ENCODE measurements around the gene ATP8B3. TPM values are rescaled to one million over a fixed set of nuclear protein-coding genes. Genes with fewer than 3 reads are reported as not detected.

ATP8B3 gene
- total RNA-seq, 1 donor from 2014 or later: 3.0 TPM

- no peaks in the 10 kb centered on the region for H3K4me1 ChIP-seq (ENCODE audit: insufficient read depth, low read length)
- H3K27ac ChIP-seq (ENCODE audit: low read depth, low read length): no peak overlapping the region
- peak; percentile 93 for TF ChIP-seq EZH2 (IDR thresholded peaks at IDR 0.05; ENCODE audit: insufficient read depth, low read length)
- TF ChIP-seq, protein P1, sequence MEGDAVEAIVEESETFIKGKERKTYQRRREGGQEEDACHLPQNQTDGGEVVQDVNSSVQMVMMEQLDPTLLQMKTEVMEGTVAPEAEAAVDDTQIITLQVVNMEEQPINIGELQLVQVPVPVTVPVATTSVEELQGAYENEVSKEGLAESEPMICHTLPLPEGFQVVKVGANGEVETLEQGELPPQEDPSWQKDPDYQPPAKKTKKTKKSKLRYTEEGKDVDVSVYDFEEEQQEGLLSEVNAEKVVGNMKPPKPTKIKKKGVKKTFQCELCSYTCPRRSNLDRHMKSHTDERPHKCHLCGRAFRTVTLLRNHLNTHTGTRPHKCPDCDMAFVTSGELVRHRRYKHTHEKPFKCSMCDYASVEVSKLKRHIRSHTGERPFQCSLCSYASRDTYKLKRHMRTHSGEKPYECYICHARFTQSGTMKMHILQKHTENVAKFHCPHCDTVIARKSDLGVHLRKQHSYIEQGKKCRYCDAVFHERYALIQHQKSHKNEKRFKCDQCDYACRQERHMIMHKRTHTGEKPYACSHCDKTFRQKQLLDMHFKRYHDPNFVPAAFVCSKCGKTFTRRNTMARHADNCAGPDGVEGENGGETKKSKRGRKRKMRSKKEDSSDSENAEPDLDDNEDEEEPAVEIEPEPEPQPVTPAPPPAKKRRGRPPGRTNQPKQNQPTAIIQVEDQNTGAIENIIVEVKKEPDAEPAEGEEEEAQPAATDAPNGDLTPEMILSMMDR (IDR thresholded peaks at IDR 0.05; ENCODE audit: insufficient read depth, low read depth, low read length): no peak
- peaks cover 60% of the 10 kb centered on the region for H3K27me3 ChIP-seq (ENCODE audit: insufficient read depth, low read length)
- Mint-ChIP-seq H3K4me1 (ENCODE audit: low read depth, unreplicated experiment) (no peaks in the 10 kb centered on the region), H3K4me3 (ENCODE audit: unreplicated experiment) (no peak overlapping the region), H3K27me3 (ENCODE audit: low read depth, unreplicated experiment) (peaks cover 65% of the 10 kb centered on the region), H3K9me3 (ENCODE audit: unreplicated experiment) (peaks cover 9% of the 10 kb centered on the region), H3K27ac (ENCODE audit: unreplicated experiment) (no peak overlapping the region), H3K36me3 (ENCODE audit: low read depth, unreplicated experiment) (no peaks in the 10 kb centered on the region)
- H2AFZ ChIP-seq (ENCODE audit: low read depth, low read length): no peak overlapping the region
- no peak for FAIRE-seq
- peaks cover 8% of the 10 kb centered on the region for H4K20me1 ChIP-seq (ENCODE audit: insufficient read depth, low read length)
- H3K9ac ChIP-seq (ENCODE audit: low read length): no peak overlapping the region
- peaks cover 5% of the 10 kb centered on the region for H3K9me3 ChIP-seq (ENCODE audit: insufficient read depth, low read depth, low read length)
- H3K4me2 ChIP-seq (ENCODE audit: low read length): no peak overlapping the region
- DNase-seq (ENCODE audit: low read depth): no peak
- H3K4me3 ChIP-seq (ENCODE audit: insufficient read depth, low read depth, low read length): no peak overlapping the region
- H3K79me2 ChIP-seq (ENCODE audit: insufficient read depth, low read length): no peaks in the 10 kb centered on the region
- no peaks in the 10 kb centered on the region for H3K36me3 ChIP-seq (ENCODE audit: insufficient read depth, low read length)
Observed at GRCh38 chr19:1765904-1766799, 45.9 kb downstream of the ATP8B3 start.

DNA sequence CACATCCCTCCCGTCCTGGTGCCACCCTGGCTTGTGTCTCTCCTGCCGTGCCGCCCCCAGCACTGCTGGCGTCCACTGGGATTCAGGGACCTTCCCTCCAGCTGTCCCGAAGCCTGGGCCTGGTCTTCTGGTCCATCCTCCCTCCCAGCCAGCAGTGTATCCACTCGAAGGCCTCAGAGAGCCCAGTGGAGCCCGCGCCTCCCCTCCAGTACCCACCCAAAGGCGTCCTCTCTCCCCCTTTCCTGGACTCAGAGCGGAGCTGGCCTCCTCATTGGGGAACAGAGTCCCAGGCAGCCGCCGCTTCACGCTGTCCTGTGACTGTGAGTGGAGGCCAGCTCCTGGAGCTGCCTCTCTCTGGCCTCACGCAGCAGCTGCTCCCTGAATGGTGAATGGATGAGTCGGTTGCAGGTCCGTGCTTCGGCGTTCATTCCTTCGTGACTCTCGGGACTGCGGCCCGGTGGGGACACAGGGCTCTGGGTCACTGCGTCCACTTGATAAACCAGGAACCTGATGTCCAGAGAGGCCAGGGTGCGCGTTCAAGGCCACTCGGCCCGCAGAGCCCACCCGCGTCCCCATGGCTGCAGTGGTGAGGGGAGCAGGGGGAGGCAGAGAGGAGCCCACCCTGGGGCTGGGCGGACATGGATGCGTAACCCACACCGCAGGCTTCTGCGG lies 46.7 kb downstream of the ATP8B3 start:
- no peaks in the 10 kb centered on the region for H3K4me1 Mint-ChIP-seq (ENCODE audit: low read depth, unreplicated experiment)
- H3K27me3 Mint-ChIP-seq (ENCODE audit: low read depth, unreplicated experiment): peaks cover 66% of the 10 kb centered on the region
- H3K9me3 Mint-ChIP-seq (ENCODE audit: unreplicated experiment): peaks cover 5% of the 10 kb centered on the region
- no peak overlapping the region for H3K4me3 Mint-ChIP-seq (ENCODE audit: unreplicated experiment)
- Histone ChIP-seq H3K9ac (ENCODE audit: low read length) (no peak overlapping the region), H3K79me2 (ENCODE audit: insufficient read depth, low read length) (no peaks in the 10 kb centered on the region), H3K36me3 (ENCODE audit: insufficient read depth, low read length) (no peaks in the 10 kb centered on the region), H2AFZ (ENCODE audit: low read depth, low read length) (no peak overlapping the region), H3K4me2 (ENCODE audit: low read length) (no peak overlapping the region), H3K27me3 (ENCODE audit: insufficient read depth, low read length) (peaks cover 62% of the 10 kb centered on the region), H3K4me3 (ENCODE audit: insufficient read depth, low read depth, low read length) (no peak overlapping the region), H3K4me1 (ENCODE audit: insufficient read depth, low read length) (no peaks in the 10 kb centered on the region), H4K20me1 (ENCODE audit: insufficient read depth, low read length) (peaks cover 8% of the 10 kb centered on the region), H3K27ac (ENCODE audit: low read depth, low read length) (no peak overlapping the region), H3K9me3 (ENCODE audit: insufficient read depth, low read depth, low read length) (no peaks in the 10 kb centered on the region)
- no peak overlapping the region for H3K27ac Mint-ChIP-seq (ENCODE audit: unreplicated experiment)
- no peaks in the 10 kb centered on the region for H3K36me3 Mint-ChIP-seq (ENCODE audit: low read depth, unreplicated experiment)
- TF ChIP-seq, protein P1 (IDR thresholded peaks at IDR 0.05; ENCODE audit: insufficient read depth, low read depth, low read length): no peak
- TF ChIP-seq EZH2 (IDR thresholded peaks at IDR 0.05; ENCODE audit: insufficient read depth, low read length): peak; percentile 93
- DNase-seq (ENCODE audit: low read depth): no peak
- no peak for FAIRE-seq
